CD4-positive, alpha-beta T cell treated with Interleukin-6 for 4 hours (primary cell): ENCODE measurements around the gene SLC6A3.

Experiments
- DNase-seq: peaks from one replicate; pipeline ENCODE4 v3.0.0-alpha.2; 2020; ENCODE audit warnings: mixed read lengths

Gene SLC6A3

DNA sequence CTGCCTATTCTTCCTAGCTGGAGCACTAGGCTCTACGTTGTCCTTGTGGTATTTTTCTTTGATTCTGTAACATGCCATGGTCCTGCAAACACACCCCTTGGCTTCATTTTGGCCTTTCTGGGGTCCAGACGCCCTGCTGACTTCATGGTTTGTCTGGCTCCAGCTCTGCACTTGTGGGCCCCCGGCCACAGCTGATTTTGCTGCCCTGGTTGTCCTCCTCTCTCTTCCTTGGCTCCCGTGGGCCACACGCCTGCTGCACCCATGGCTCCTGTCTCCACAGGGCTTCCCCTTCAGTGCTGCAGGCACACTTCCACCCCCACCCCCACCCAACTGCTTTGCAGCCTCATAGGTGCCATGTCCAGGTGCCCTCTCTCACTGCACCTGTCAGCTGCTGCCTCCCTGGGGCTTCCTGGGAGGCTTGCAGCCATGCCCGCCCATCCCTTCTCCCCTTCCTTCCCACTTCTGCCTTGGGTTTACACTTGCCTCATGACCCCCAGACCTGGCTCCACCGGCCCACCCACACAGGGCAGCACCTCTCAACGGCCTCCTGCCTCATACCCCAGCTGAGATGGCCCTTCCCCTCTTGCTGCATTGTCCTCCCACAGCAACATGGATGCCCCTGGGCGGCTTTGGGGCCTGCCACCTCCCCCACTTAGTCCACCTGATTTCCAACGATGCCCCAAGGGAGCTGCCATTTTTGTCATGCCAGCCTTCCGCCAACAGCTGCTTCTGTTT is 25.6 kb downstream of the SLC6A3 start:
- DNase-seq = no peak

DNA sequence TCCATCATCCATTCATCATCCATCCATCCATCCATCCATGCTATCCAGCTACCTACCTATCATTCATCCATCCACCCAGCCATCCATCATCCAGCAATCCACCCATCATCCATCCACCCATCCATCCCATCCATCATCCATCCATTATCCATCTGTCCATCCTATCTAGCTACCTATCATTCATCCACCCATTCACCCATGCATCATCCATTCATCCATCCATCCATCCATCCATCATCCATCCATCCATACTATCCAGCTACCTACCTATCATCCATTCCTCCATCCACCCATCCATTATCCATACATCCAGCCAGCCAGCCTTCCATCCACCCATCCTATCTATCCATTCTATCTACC is 26.3 kb downstream of the SLC6A3 start:
- no peak for DNase-seq

DNA sequence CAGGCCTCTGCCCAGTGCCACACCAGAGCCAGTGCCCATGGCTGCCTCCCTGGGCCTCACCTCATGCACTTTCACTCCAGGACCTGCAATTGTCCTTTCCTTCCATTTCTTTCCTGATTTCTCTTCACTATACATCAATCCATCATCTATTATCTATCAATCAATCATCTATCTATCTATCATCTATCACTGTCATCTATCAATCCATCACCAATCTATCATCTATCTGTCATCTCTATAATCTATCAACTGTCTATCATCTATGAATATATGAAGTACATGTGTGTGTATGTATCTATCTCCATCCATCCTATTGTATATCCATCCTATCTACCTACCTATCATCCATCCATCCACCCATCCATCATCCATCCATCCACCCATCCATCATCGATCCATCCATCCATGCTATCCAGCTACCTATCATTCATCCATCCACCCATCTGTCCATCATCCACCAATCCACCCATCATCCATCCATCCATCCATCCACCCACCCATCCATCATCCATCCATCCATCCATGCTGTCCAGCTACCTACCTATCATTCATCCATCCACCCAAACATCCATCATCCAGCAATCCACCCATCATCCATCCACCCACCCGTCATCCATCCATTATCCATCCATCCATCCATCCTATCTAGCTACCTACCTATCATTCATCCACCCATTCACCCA is 26.9 kb downstream of the SLC6A3 start:
- no peak for DNase-seq

GRCh38 chr5:1417586-1418225 is 27.5 kb downstream of the SLC6A3 start:
- DNase-seq = no peak

DNA sequence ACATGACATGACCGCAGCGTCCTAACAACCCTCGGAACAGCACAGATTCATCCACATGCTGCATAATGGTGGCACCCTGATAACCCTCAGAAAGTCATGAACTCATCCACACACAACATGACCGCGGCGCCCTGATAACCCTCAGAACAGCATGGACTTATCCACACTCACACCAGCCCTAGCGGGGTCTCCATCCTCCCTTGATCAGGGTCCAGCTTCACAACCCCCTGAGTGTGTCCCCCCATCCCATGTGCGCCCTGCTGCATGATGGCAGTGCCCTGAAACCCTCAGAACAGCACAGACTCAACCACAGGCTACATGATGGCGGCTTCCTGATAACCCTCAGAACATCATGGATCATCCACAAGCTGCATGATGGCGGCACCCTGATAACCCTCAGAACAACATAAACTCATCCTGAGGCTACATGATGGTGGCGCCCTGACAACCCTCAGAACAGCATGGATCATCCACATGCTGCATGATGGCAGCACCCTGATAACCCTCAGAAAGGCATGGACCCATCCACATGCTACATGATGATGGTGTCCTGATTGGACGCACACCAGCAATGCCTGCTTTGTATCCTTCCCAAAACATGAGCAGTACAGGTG is 28.3 kb downstream of the SLC6A3 start:
- DNase-seq = no peak

GRCh38 chr5:1415626-1416360 is 29.4 kb downstream of the SLC6A3 start:
- no peak for DNase-seq

GRCh38 chr5:1415059-1415425 is 30.2 kb downstream of the SLC6A3 start:
- DNase-seq = no peak

DNA sequence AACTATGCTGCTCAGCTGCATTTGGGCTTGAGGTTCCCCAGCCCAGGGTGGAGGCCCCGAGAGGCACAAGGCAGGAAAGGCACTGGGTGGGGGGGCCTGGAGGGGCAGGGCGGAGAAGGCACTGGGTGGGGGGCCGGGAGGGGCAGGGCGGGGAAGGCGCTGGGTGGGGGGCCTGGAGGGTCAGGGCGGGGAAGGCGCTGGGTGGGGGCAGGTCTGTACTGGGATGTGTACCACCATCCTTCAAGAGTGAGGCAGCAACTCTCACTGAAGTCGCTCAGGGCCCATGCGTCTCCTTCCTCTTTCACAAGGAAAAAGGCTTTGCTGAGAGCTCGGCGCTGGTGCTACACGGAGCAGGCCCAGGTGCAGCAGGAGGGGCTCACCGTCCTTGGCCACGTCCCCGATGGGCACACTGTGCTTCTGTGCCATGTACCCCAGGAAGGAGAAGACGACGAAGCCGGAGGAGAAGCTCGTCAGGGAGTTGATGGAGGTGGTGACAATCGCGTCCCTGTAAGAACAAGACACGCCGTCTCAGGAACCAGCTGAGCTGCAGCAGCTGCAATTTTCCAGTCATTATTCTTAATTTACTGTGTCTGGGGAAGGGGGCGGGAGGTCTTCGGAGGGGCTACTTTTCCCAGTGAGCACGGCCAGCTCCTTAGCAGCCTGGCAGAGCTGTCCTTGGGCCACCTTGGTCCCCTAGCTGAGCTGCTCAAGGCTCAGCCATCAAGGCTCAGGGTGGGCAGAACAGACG is 30.8 kb downstream of the SLC6A3 start:
- no peak for DNase-seq

GRCh38 chr5:1413611-1414241 is 31.5 kb downstream of the SLC6A3 start:
- no peak for DNase-seq

DNA sequence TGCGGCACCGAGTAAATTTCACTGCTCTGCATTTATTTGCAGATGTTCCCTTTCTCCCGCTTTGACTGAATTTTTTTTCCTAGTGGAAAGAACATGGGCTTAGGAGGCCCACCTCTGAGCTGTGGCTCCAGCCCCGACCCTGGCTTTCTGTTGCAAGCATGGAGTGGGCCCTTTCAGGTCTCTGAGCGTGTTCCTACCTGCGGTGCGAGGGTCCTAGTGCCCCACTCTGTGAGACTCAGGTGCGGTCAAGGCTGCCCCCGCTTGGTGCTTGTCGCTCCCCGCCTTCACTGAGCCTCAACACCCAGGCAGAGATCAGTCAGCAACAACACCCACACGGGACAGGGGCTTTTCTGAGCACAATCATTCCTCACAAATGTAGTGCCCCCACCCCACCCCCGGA is 32.0 kb downstream of the SLC6A3 start:
- no peak for DNase-seq

GRCh38 chr5:1412621-1413020 is 32.6 kb downstream of the SLC6A3 start:
- no peak for DNase-seq

GRCh38 chr5:1412163-1412562 is 33.1 kb downstream of the SLC6A3 start:
- no peak for DNase-seq

DNA sequence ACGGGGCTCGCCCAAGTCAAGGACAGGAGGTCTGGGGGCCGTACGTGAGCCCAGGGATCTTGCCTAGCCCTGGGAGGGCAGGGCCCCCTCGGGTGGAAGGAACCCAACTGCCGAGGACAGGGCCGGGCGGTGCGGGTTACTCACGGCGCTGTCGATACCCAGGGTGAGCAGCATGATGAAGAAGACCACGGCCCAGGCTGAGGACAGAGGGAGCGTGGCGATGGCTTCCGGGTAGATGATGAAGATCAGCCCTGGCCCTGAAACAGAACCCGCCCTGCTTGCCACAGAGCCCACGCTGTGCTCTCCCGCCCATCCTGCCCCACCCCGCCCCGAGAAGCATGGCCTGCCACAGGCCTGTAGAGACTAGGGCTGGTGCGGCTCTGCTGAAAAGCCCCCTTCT is 34.1 kb downstream of the SLC6A3 start:
- no peak for DNase-seq

GRCh38 chr5:1410156-1411014 is 34.9 kb downstream of the SLC6A3 start:
- DNase-seq = no peak

DNA sequence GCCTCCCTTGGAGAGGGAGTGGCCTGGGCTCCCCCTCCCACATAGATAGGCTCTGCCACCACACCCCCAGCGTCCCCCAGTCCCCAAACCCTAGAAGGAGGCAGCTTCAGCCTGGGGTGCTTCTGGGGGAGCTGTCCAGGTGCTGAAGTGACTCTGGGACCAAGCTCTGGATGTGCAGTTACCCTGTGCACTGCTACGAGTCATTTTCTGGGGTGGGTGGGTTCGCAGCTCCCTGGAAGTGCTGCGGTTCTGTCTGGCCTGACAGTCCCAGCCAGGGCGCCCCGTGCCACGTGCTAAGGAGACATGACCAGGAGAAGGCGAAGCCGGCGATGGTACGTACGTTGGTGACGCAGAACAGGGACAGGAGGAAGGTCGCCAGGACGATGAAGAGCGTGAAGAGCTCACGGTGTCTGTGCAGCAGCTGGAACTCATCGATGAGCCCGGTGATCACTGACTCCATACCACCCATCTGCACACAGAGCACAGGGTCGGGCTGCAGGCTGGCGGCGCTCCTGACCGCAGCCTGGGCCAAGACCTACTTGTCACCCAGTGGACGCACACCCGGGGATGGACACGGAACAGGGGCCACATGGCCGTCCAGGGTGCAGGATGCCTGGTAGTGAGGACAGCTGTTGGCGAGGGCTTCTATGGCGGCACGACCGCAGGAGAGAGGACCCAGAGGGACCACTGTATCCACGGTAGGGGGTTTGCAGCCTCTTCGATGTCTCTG is 35.7 kb downstream of the SLC6A3 start:
- DNase-seq = no peak

GRCh38 chr5:1406681-1407640 is 38.3 kb downstream of the SLC6A3 start:
- no peak for DNase-seq

DNA sequence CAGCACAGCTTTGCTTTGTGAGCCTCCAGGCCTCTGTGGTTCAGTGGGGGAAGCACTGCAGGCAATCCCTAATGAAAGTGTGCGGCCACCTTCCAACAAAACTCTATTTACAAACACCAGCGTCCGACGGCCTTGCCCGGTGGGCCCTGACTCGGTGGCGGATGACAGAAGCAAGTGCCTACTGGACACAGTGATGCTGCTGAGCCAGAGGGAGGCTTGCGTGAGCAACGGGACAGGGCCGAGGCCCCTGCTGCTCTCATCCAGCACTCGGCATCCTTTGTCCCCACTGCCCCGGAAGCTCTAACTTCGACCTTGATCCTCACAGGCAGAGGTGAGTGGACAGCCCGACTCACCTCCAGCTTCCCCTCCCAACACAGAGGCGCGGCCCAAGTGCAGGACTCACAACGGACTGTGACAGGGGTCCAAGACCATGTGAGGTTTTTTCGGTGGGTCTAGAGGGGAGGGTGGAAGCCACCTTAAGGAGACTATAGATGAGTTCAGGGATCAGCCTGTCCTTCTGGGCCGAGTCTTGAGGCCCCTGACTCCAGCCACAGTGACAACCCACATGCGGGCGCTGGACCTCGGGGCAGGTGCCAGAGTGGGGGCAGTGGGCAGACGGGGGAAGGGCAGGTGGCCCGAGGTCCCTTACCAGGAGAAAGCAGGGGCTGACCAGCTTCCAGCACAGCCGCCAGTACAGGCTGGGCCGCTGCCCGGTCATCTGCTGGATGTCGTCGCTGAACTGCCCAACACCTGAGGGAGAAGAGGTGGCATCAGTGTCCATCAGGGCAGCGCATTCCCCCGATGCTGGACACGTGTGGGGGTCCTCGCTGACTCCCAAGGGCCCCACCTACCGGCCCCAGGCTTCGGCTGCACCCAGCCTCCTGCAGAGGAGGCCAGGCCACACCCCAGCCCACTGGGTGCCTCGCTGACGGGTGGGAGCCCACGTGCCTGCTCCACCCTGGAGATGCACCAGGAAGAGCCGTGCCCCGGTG is 39.4 kb downstream of the SLC6A3 start:
- DNase-seq = no peak

GRCh38 chr5:1405121-1405520 is 40.1 kb downstream of the SLC6A3 start:
- DNase-seq = no peak
